ENCODE measurements around the gene ACLY. TPM values are rescaled to one million over a fixed set of nuclear protein-coding genes. Genes with fewer than 3 reads are reported as not detected.

Gene ACLY
- total and polyA plus RNA-seq, 2 of the 13 experiments (the other 11 are each of a cell fraction or from before 2014, with no cell fraction given): 111 to 218 TPM

- peak; percentile 20 for TF ChIP-seq ZNF446 (CRISPR knock-in tag; IDR thresholded peaks at IDR 0.05)
- TF ChIP-seq HMGXB4 (CRISPR knock-in tag; IDR thresholded peaks at IDR 0.05; ENCODE audit: borderline replicate concordance in 1 of 2, low read depth in 1 of 2): no peak; a peak in 2 of 4 replicates
- peak; percentile 27; the same call in 1 of the 2 replicates for TF ChIP-seq RXRA (CRISPR knock-in tag; IDR thresholded peaks at IDR 0.05)
- TF ChIP-seq TSC22D2 (CRISPR knock-in tag; IDR thresholded peaks at IDR 0.05; ENCODE audit: borderline replicate concordance): no peak
- TF ChIP-seq POLR2AphosphoS2 (IDR thresholded peaks at IDR 0.05; ENCODE audit: low read depth, low read length): no peak
- peak; percentile 79; the same call in 1 of the 2 replicates for TF ChIP-seq ZNF616 (CRISPR knock-in tag; IDR thresholded peaks at IDR 0.05; ENCODE audit: low read depth)
- no peak for TF ChIP-seq TRIM24 (CRISPR knock-in tag; IDR thresholded peaks at IDR 0.05)
- peak; percentile 26; the same call in 1 of the 2 replicates for TF ChIP-seq ZNF280B (CRISPR knock-in tag; IDR thresholded peaks at IDR 0.05; ENCODE audit: borderline replicate concordance)
- peak; percentile 69; the same call in 1 of the 2 replicates for TF ChIP-seq ZMYM3 (CRISPR knock-in tag; IDR thresholded peaks at IDR 0.05)
- TF ChIP-seq ZKSCAN5 (CRISPR knock-in tag; IDR thresholded peaks at IDR 0.05): no peak
- TF ChIP-seq NRL (CRISPR knock-in tag; IDR thresholded peaks at IDR 0.05; ENCODE audit: borderline replicate concordance): peak; percentile 88
- TF ChIP-seq U2AF1 (optimal IDR thresholded peaks at IDR 0.05; ENCODE audit: low read depth, low read length): no peak
- TF ChIP-seq ZNF234 (CRISPR knock-in tag; conservative IDR thresholded peaks at IDR 0.05): no peak
- no peak for TF ChIP-seq MZF1 (CRISPR knock-in tag; IDR thresholded peaks at IDR 0.05; ENCODE audit: borderline replicate concordance)
- no peak for TF ChIP-seq MLXIP (CRISPR knock-in tag; IDR thresholded peaks at IDR 0.05; ENCODE audit: borderline replicate concordance)
- no peak for TF ChIP-seq XBP1 (CRISPR knock-in tag; IDR thresholded peaks at IDR 0.05)
- peak; percentile 70; the same call in 1 of the 2 replicates for TF ChIP-seq ZNF567 (CRISPR knock-in tag; IDR thresholded peaks at IDR 0.05; ENCODE audit: borderline replicate concordance)
- TF ChIP-seq ATAD3A (CRISPR knock-in tag; IDR thresholded peaks at IDR 0.05): no peak
- no peak for TF ChIP-seq ZMAT3 (CRISPR knock-in tag; conservative IDR thresholded peaks at IDR 0.05)
- peak; percentile 51; the same call in 1 of the 2 replicates for TF ChIP-seq BCL3 (CRISPR knock-in tag; IDR thresholded peaks at IDR 0.05)
- TF ChIP-seq HNRNPUL1 (IDR thresholded peaks at IDR 0.05; ENCODE audit: low read depth, low read length): no peak
- TF ChIP-seq PHF20 (CRISPR knock-in tag; IDR thresholded peaks at IDR 0.05): 0 out of 2 replicates have a peak, but pooled peaks have one; percentile 48
Measured at GRCh38 chr17:41919165-41919817, 540 bp upstream of the ACLY start (continued).

All from HepG2 (cell line).